MM.1S (cell line): Measurements from ENCODE around the gene ADAMTS9.
"Not testable (repeated sequence)": the region's sequence is repeated elsewhere in the genome, so short reads cannot be mapped to it uniquely, and the experiment has no call there.

Source experiments
- EZH2 ChIP-seq: fragments of 300-600 bp; sonication (generic); optimal IDR thresholded peaks from 2 replicates; pipeline ENCODE3; 2017; ENCODE audit warnings: low read depth, mild to moderate bottlenecking, antibody characterized with exemption, low read length, mixed read lengths
- TF ChIP-seq, protein P1 (sequence below): fragments of 300-600 bp; sonication (generic); IDR thresholded peaks from 2 replicates; pipeline ENCODE4 v1.5.1; 2016; ENCODE audit warnings: antibody characterized with exemption, low read length, mixed read lengths

DNA sequence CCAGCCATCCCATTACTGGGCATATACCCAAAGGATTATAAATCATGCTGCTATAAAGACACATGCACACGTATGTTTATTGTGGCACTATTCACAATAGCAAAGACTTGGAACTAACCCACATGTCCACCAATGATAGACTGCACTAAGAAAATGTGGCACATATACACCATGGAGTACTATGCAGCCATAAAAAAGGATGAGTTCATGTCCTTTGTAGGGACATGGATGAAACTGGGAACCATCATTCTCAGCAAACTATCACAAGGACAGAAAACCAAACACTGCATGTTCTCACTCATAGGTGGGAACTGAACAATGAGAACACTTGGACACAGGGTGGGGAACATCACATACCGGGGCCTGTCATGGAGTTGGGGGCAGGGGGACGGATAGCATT is 142.6 kb downstream of the ADAMTS9 start:
- TF ChIP-seq, protein P1, sequence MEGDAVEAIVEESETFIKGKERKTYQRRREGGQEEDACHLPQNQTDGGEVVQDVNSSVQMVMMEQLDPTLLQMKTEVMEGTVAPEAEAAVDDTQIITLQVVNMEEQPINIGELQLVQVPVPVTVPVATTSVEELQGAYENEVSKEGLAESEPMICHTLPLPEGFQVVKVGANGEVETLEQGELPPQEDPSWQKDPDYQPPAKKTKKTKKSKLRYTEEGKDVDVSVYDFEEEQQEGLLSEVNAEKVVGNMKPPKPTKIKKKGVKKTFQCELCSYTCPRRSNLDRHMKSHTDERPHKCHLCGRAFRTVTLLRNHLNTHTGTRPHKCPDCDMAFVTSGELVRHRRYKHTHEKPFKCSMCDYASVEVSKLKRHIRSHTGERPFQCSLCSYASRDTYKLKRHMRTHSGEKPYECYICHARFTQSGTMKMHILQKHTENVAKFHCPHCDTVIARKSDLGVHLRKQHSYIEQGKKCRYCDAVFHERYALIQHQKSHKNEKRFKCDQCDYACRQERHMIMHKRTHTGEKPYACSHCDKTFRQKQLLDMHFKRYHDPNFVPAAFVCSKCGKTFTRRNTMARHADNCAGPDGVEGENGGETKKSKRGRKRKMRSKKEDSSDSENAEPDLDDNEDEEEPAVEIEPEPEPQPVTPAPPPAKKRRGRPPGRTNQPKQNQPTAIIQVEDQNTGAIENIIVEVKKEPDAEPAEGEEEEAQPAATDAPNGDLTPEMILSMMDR, result not testable (repeated sequence)
- not testable (repeated sequence) for TF ChIP-seq EZH2
